Gastroesophageal sphincter (tissue), 4 donors: ENCODE data around the gene ARHGEF17. TPM values are rescaled to one million over a fixed set of nuclear protein-coding genes. Genes with fewer than 3 reads are reported as not detected.
A peak's percentile ranks its signal among the peaks of the same experiment; 100 is the strongest.

Source experiments
- ATAC-seq: fragments of 150-250 bp; one replicate; pipeline ENCODE4 v1.9.1; 2016; ENCODE audit warnings: mild to moderate bottlenecking, moderate library complexity
- H3K27ac ChIP-seq, 4 donors: fragments of 200-600 bp; sonication (generic) in 3 of 4; 1 replicate in 3 of 4; 2 replicates in 1 of 4; pipeline ENCODE4 v1.5.1; 2016 to 2019
- H3K27me3 ChIP-seq: fragments of 200-600 bp; sonication (generic); one replicate; pipeline ENCODE4 v1.5.1; 2019
- H3K36me3 ChIP-seq, 2 donors: fragments of 200-600 bp; sonication (generic); one replicate each; pipeline ENCODE4 v1.5.1; 2019; ENCODE audit warnings: control low read depth in 1 of 2
- H3K4me1 ChIP-seq, 3 donors: fragments of 200-600 bp; sonication (generic); 1 replicate in 2 of 3; 2 replicates in 1 of 3; pipeline ENCODE4 v1.5.1; 2016 to 2019; ENCODE audit warnings: control low read depth in 2 of 3
- H3K4me3 ChIP-seq, 2 donors: fragments of 200-600 bp; sonication (generic); one replicate each; pipeline ENCODE4 v1.5.1; 2019; ENCODE audit warnings: mild to moderate bottlenecking in 1 of 2, moderate library complexity in 1 of 2
- H3K9me3 ChIP-seq, 3 donors: fragments of 200-600 bp; sonication (generic); one replicate each; pipeline ENCODE4 v1.5.1; 2017 to 2019; ENCODE audit warnings: control low read depth in 2 of 3
- EP300 ChIP-seq: sonication (generic); formaldehyde crosslinking; IDR thresholded peaks from one replicate; pipeline ENCODE4 v1.6.1; 2017; ENCODE audit warnings: antibody characterized with exemption, mild to moderate bottlenecking
- POLR2A ChIP-seq, 2 donors: fragments of 450-650 bp; IDR thresholded peaks; one replicate each; pipeline ENCODE4 v1.6.1; 2017; ENCODE audit warnings: antibody characterized with exemption in 2 of 2, mild to moderate bottlenecking in 2 of 2, moderate library complexity in 1 of 2
- POLR2AphosphoS5 ChIP-seq: sonication (generic); formaldehyde crosslinking; IDR thresholded peaks from one replicate; pipeline ENCODE4 v1.6.1; 2017; ENCODE audit warnings: antibody characterized with exemption
- WGBS, 2 donors: methylation state at CpG; one replicate each; pipeline ENCODE4 v1.1.5; 2018; ENCODE audit warnings: low coverage in 1 of 2; 5-methylcytosine and 5-hydroxymethylcytosine counted together
- total RNA-seq, 4 donors: library from RNA; depleted of rRNA; stranded (reverse); fragments of >200 nt; gene quantifications; one replicate each; pipeline ENCODE4 v1.1.0, GENCODE V29; 2016
- TF ChIP-seq, protein P1 (sequence below), 4 experiments: fragments of 200-600 bp in 2 of 4; fragments of 450-650 bp in 2 of 4; sonication (generic) in 1 of 4; IDR thresholded peaks; one replicate each; pipeline ENCODE4 v1.5.1; 2017 to 2019; ENCODE audit warnings: antibody characterized with exemption in 4 of 4, mild to moderate bottlenecking in 2 of 4, moderate library complexity in 2 of 4

ARHGEF17 gene
- total RNA-seq, 4 donors from 2014 or later, result 52.5 to 169 (median 84.4) TPM

DNA sequence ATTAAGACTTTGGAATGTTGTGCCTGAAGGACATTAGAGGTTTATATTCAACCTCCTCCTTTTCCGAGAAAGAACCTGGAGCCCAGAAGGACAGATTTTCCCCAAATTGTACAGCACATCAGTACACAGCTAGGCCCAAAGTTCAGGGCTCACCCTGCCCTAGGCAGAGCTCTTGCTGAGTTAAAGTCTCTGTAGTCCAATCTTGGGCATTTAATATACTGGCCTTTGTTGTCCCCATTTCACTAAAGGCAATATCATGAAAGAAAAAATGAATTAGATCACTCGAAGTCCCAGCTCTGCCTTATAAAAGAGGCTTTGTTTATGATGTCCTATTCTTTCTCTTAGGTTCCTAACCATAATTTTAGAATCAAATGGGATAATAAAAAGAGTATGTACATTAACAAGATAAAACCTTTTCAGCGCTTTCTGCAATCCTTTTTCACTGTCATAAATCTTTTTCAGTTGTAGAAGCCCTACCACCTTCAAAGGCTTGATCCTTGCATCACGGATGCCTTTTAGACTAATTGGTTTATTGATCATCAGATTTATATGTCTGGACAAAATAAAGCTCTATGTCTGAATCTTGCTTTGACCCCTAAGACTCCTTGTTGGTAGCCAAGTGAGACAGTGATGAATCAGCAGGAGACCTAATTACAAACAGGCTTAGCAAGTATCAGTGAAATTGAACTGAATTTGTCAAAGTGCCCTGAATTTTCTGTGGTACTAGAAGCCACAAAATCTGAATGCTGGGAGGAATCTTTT, 108.0 kb downstream of the ARHGEF17 start:
- no peak for ATAC-seq
- Histone ChIP-seq H3K4me3 (no peak overlapping the region), H3K4me1 (peaks cover 0 to 22% (median 9%) of the 10 kb centered on the region in 3 donors), H3K27ac (peak overlapping the region in 1 of 4 donors; percentile 35), H3K36me3 (peaks cover 0 to 26% of the 10 kb centered on the region in 2 donors), H3K9me3 (no peaks in the 10 kb centered on the region), H3K27me3 (no peaks in the 10 kb centered on the region)
- no peak for TF ChIP-seq POLR2A (IDR thresholded peaks at IDR 0.05)
- TF ChIP-seq, protein P1, sequence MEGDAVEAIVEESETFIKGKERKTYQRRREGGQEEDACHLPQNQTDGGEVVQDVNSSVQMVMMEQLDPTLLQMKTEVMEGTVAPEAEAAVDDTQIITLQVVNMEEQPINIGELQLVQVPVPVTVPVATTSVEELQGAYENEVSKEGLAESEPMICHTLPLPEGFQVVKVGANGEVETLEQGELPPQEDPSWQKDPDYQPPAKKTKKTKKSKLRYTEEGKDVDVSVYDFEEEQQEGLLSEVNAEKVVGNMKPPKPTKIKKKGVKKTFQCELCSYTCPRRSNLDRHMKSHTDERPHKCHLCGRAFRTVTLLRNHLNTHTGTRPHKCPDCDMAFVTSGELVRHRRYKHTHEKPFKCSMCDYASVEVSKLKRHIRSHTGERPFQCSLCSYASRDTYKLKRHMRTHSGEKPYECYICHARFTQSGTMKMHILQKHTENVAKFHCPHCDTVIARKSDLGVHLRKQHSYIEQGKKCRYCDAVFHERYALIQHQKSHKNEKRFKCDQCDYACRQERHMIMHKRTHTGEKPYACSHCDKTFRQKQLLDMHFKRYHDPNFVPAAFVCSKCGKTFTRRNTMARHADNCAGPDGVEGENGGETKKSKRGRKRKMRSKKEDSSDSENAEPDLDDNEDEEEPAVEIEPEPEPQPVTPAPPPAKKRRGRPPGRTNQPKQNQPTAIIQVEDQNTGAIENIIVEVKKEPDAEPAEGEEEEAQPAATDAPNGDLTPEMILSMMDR (IDR thresholded peaks at IDR 0.05), result no peak
- TF ChIP-seq EP300, result no peak
- TF ChIP-seq POLR2AphosphoS5, result no peak
- WGBS, 2 donors, result 75 to 93% methylated on average over 4 of the region's 4 CpGs

DNA sequence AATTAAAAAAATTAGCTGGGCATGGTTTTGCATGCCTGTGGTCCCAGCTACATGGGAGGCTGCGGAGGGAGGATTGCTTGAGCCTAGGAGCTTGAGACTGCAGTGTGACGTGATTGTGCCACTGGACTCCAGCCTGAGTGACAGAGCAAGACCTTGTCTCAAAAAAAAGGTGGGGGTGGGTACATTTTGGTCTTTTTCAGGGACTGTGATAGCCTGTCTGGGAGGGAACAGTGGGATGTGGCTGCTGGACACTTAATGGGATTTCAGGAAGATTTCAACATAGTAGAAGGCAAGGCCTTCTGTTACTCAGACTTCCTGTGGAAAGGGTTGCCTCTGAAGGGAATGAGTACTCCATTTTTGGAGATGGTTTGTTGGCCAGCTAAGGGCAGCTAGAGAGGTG, 108.7 kb downstream of the ARHGEF17 start:
- no peak for ATAC-seq
- Histone ChIP-seq H3K9me3 (no peaks in the 10 kb centered on the region), H3K4me3 (no peak overlapping the region), H3K27ac (no peak overlapping the region), H3K27me3 (no peaks in the 10 kb centered on the region), H3K4me1 (peaks cover 0 to 22% (median 9%) of the 10 kb centered on the region in 3 donors), H3K36me3 (peaks cover 0 to 20% of the 10 kb centered on the region in 2 donors)
- TF ChIP-seq POLR2AphosphoS5 (no peak), POLR2A (IDR thresholded peaks at IDR 0.05) (no peak), EP300 (no peak)
- TF ChIP-seq, protein P1 (IDR thresholded peaks at IDR 0.05), result no peak
- 100% methylated on average over 2 of the region's 2 CpGs; no CpG with 5 or more reads in 1 of the 2 donors for WGBS, 2 donors

Other genes with a start within 250 kb of the ARHGEF17 start
- gene FCHSD2, start 166.0 kb upstream of the ARHGEF17 start, total RNA-seq, result 10 to 100 TPM; 17.0 to 40.0 (median 27.0) TPM
- 1 to 10 TPM in 2 of 4 donors, under 1 TPM in 2; 0.35 to 2.5 (median 0.89) TPM for gene P2RY2, start 90.0 kb upstream of the ARHGEF17 start, total RNA-seq
- 1 to 10 TPM; 1.8 to 2.8 (median 2.3) TPM for gene P2RY6, start 35.9 kb upstream of the ARHGEF17 start, total RNA-seq
- gene RELT, start 68.1 kb downstream of the ARHGEF17 start, total RNA-seq, result 1 to 10 TPM; 2.3 to 5.7 (median 3.5) TPM